H9 (cell line): ENCODE results near the gene PNPLA7. TPM values are rescaled to one million over a fixed set of nuclear protein-coding genes. Genes with fewer than 3 reads are reported as not detected.

Source experiments
- DNase-seq: peaks from one replicate; pipeline ENCODE4 v3.0.0-alpha.2; 2017
- H2AFZ ChIP-seq: one replicate; pipeline ENCODE4 v1.6.1; 2013; ENCODE audit warnings: mild to moderate bottlenecking, low read length, control low read depth, moderate library complexity
- H2AK5ac ChIP-seq: 2 replicates; pipeline ENCODE4 v1.6.1; 2013; ENCODE audit warnings: low read length, control low read depth, mixed read lengths; ENCODE audit not compliant: insufficient read length
- H2BK120ac ChIP-seq: one replicate; pipeline ENCODE4 v1.6.1; 2013; ENCODE audit warnings: low read depth, mild to moderate bottlenecking, low read length, control low read depth, inconsistent platforms; ENCODE audit not compliant: poor library complexity, severe bottlenecking
- H2BK12ac ChIP-seq: 2 replicates; pipeline ENCODE4 v1.6.1; 2013; ENCODE audit warnings: low read length, control low read depth, mixed read lengths, low read depth; ENCODE audit not compliant: insufficient read length
- H2BK15ac ChIP-seq: 2 replicates; pipeline ENCODE4 v1.6.1; 2013; ENCODE audit warnings: low read depth, low read length, control low read depth
- H2BK20ac ChIP-seq: one replicate; pipeline ENCODE4 v1.6.1; 2013; ENCODE audit warnings: low read depth, mild to moderate bottlenecking, low read length, control low read depth, inconsistent platforms; ENCODE audit not compliant: poor library complexity, severe bottlenecking
- H2BK5ac ChIP-seq: 2 replicates; pipeline ENCODE4 v1.6.1; 2013; ENCODE audit warnings: low read length, control low read depth, mixed read lengths; ENCODE audit not compliant: insufficient read length
- H3K14ac ChIP-seq: 2 replicates; pipeline ENCODE4 v1.6.1; 2013; ENCODE audit warnings: low read length, control low read depth; ENCODE audit not compliant: insufficient read depth
- H3K18ac ChIP-seq: 2 replicates; pipeline ENCODE4 v1.6.1; 2013; ENCODE audit warnings: low read depth, mild to moderate bottlenecking, mixed read lengths, low read length, control low read depth; ENCODE audit not compliant: insufficient read length
- H3K23ac ChIP-seq: 2 replicates; pipeline ENCODE4 v1.6.1; 2013; ENCODE audit warnings: low read length, control low read depth, mixed read lengths, low read depth; ENCODE audit not compliant: insufficient read length
- H3K23me2 ChIP-seq: 2 replicates; pipeline ENCODE4 v1.6.1; 2013; ENCODE audit warnings: low read depth, mild to moderate bottlenecking, mixed read lengths, low read length, control low read depth; ENCODE audit not compliant: insufficient read length, poor library complexity, severe bottlenecking
- H3K27ac ChIP-seq: 2 replicates; pipeline ENCODE4 v1.5.1; 2013; ENCODE audit warnings: low read length, control low read depth, mixed read lengths, low read depth; ENCODE audit not compliant: insufficient read length
- H3K27me3 ChIP-seq: 2 replicates; pipeline ENCODE4 v1.6.1; 2013; ENCODE audit warnings: low read length, control low read depth, inconsistent platforms; ENCODE audit not compliant: insufficient read depth
- H3K4ac ChIP-seq: 2 replicates; pipeline ENCODE4 v1.6.1; 2013; ENCODE audit warnings: low read depth, mild to moderate bottlenecking, control low read depth, inconsistent platforms, low read length, moderate library complexity
- H3K4me1 ChIP-seq: 2 replicates; pipeline ENCODE4 v1.6.1; 2013; ENCODE audit warnings: low read length, control low read depth, inconsistent platforms; ENCODE audit not compliant: insufficient read depth
- H3K4me2 ChIP-seq: 2 replicates; pipeline ENCODE4 v1.6.1; 2013; ENCODE audit warnings: low read length, control low read depth, mixed read lengths; ENCODE audit not compliant: insufficient read length, insufficient read depth
- H3K56ac ChIP-seq: 2 replicates; pipeline ENCODE4 v1.6.1; 2013; ENCODE audit warnings: low read depth, mild to moderate bottlenecking, mixed read lengths, low read length, control low read depth; ENCODE audit not compliant: insufficient read length
- H3K79me1 ChIP-seq: 2 replicates; pipeline ENCODE4 v1.6.1; 2013; ENCODE audit warnings: low read depth, mild to moderate bottlenecking, moderate library complexity, low read length, control low read depth, inconsistent platforms; ENCODE audit not compliant: insufficient read depth, poor library complexity, severe bottlenecking
- H3K79me2 ChIP-seq: 2 replicates; pipeline ENCODE4 v1.6.1; 2013; ENCODE audit warnings: low read length, control low read depth, inconsistent platforms; ENCODE audit not compliant: insufficient read depth
- H3K9ac ChIP-seq: 2 replicates; pipeline ENCODE4 v1.6.1; 2013; ENCODE audit warnings: low read length, control low read depth, mixed read lengths; ENCODE audit not compliant: insufficient read length; ENCODE audit errors: extremely low read depth
- H3K9me3 ChIP-seq: one replicate; pipeline ENCODE4 v1.6.1; 2013; ENCODE audit warnings: low read depth, low read length, inconsistent platforms; ENCODE audit not compliant: control insufficient read depth
- H3T11ph ChIP-seq: one replicate; pipeline ENCODE4 v1.6.1; 2013; ENCODE audit warnings: mild to moderate bottlenecking, low read length, control low read depth, inconsistent platforms
- H4K20me1 ChIP-seq: one replicate; pipeline ENCODE4 v1.6.1; 2013; ENCODE audit not compliant: control insufficient read depth, insufficient read length, insufficient read depth
- H4K5ac ChIP-seq: 2 replicates; pipeline ENCODE4 v1.6.1; 2013; ENCODE audit warnings: low read depth, mild to moderate bottlenecking, mixed read lengths, low read length, control low read depth; ENCODE audit not compliant: insufficient read length
- H4K8ac ChIP-seq: replicated peaks from 2 replicates; pipeline ENCODE4 v1.6.1; 2013; ENCODE audit warnings: low read length, control low read depth, mixed read lengths, low read depth; ENCODE audit not compliant: insufficient read length
- H4K91ac ChIP-seq: 2 replicates; pipeline ENCODE4 v1.6.1; 2013; ENCODE audit warnings: low read depth, mild to moderate bottlenecking, moderate library complexity, mixed read lengths, low read length, control low read depth; ENCODE audit not compliant: insufficient read length
- H3K27ac Mint-ChIP-seq, 3 experiments: 2 replicates in 2 of 3; 3 replicates in 1 of 3; pipeline ENCODE4 v1.8.0; 2020 to 2021; ENCODE audit warnings: mixed read lengths in 3 of 3, mild to moderate bottlenecking in 1 of 3, moderate library complexity in 1 of 3
- H3K27me3 Mint-ChIP-seq: 2 replicates; pipeline ENCODE4 v1.8.0; 2021; ENCODE audit warnings: low read depth, mild to moderate bottlenecking, moderate library complexity, mixed read lengths
- H3K36me3 Mint-ChIP-seq, 3 experiments: 2 replicates in 2 of 3; 3 replicates in 1 of 3; pipeline ENCODE4 v1.8.0; 2020 to 2021; ENCODE audit warnings: low read depth in 3 of 3, mixed read lengths in 3 of 3; ENCODE audit not compliant: insufficient read depth in 1 of 3
- H3K4me1 Mint-ChIP-seq, 2 experiments: 2 replicates each; pipeline ENCODE4 v1.8.0; 2020; ENCODE audit warnings: mixed read lengths in 2 of 2
- H3K4me3 Mint-ChIP-seq, 2 experiments: 2 replicates in 1 of 2; 3 replicates in 1 of 2; pipeline ENCODE4 v1.8.0; 2020 to 2021; ENCODE audit warnings: mild to moderate bottlenecking in 2 of 2, mixed read lengths in 2 of 2, moderate library complexity in 1 of 2
- H3K9me3 Mint-ChIP-seq, 2 experiments: 2 replicates in 1 of 2; 3 replicates in 1 of 2; pipeline ENCODE4 v1.8.0; 2020; ENCODE audit warnings: mild to moderate bottlenecking in 2 of 2, mixed read lengths in 2 of 2, moderate library complexity in 1 of 2
- CTCF ChIP-seq: fragments of 200-600 bp; sonication (generic); conservative IDR thresholded peaks from 3 replicates; pipeline ENCODE4 v1.8.0; 2021; ENCODE audit warnings: antibody characterized with exemption, mild to moderate bottlenecking
- WGBS: extraction: QIAGEN DNeasy Blood & Tissue Kit; methylation state at CpG from one replicate; pipeline ENCODE4 v1.1.7; 2013; ENCODE audit warnings: missing lambda C conversion rate, low lambda C conversion rate, mixed read lengths; ENCODE audit not compliant: insufficient read length; ENCODE audit errors: extremely low coverage; 5-methylcytosine and 5-hydroxymethylcytosine counted together
- total RNA-seq: library from RNA; stranded (reverse); gene quantifications from 2 replicates; pipeline ENCODE4 v1.2.1, GENCODE V29; 2021

PNPLA7 gene
- total RNA-seq, 1 experiment from 2014 or later, result 1.8 TPM

GRCh38 chr9:137478962-137479861, 71.0 kb downstream of the PNPLA7 start:
- Histone ChIP-seq H3K23me2 (no peaks in the 10 kb centered on the region), H2AFZ (no peak overlapping the region), H3K9ac (no peak overlapping the region), H4K20me1 (no peaks in the 10 kb centered on the region), H3K4me2 (no peak overlapping the region), H2BK20ac (no peak overlapping the region), H2BK5ac (no peak overlapping the region), H3K18ac (no peak overlapping the region), H3K4ac (no peak overlapping the region), H3K27ac (no peak overlapping the region), H3T11ph (no peak overlapping the region), H3K79me2 (no peaks in the 10 kb centered on the region), H3K4me1 (no peaks in the 10 kb centered on the region), H2BK15ac (no peak overlapping the region), H4K91ac (no peak overlapping the region), H2BK120ac (no peak overlapping the region), H3K23ac (no peak overlapping the region), H2AK5ac (no peak overlapping the region), H3K9me3 (peaks cover 3% of the 10 kb centered on the region), H3K79me1 (no peaks in the 10 kb centered on the region), H3K27me3 (no peaks in the 10 kb centered on the region), H2BK12ac (no peak overlapping the region), H4K8ac (no peak overlapping the region), H3K56ac (no peak overlapping the region), H4K5ac (no peak overlapping the region), H3K14ac (peak overlapping the region; percentile 52; the same call in 1 of the 2 replicates)
- Mint-ChIP-seq H3K27ac (peak overlapping the region in 1 of 3 experiments; percentile 3; a peak in 1 of 7 replicates), H3K4me3 (no peak overlapping the region), H3K36me3 (peaks cover 0 to 10% (median 4%) of the 10 kb centered on the region in 3 experiments; a peak in 4 of 7 replicates), H3K4me1 (peaks cover 4 to 5% of the 10 kb centered on the region in 2 experiments; a peak in 3 of 4 replicates), H3K27me3 (peaks cover 12% of the 10 kb centered on the region), H3K9me3 (peaks cover 13% of the 10 kb centered on the region in 2 experiments)
- DNase-seq, result peak; percentile 67
- TF ChIP-seq CTCF, result no peak
- no CpG with 5 or more reads among the region's 36 CpGs for WGBS
